Panc1 (cell line): ENCODE data around the gene CGB1.
"Not testable (repeated sequence)": the region's sequence is repeated elsewhere in the genome, so short reads cannot be mapped to it uniquely, and the experiment has no call there.

Experiments used
- CTCF ChIP-seq: fragments of 450-650 bp; IDR thresholded peaks from 2 replicates; pipeline ENCODE4 v1.5.1; 2017; ENCODE audit warnings: mild to moderate bottlenecking
- SIN3A ChIP-seq: IDR thresholded peaks from 2 replicates; pipeline ENCODE4 v1.6.1; 2012; ENCODE audit warnings: low read depth, mild to moderate bottlenecking, low read length, moderate library complexity, borderline replicate concordance; ENCODE audit not compliant: insufficient read depth
- TCF7L2 ChIP-seq: IDR thresholded peaks from 2 replicates; pipeline ENCODE4 v1.6.1; 2011; ENCODE audit warnings: mild to moderate bottlenecking, low read depth, low read length, inconsistent platforms

GRCh38 chr19:49025599-49025998 is 11.1 kb downstream of the CGB1 start:
- not testable (repeated sequence) for TF ChIP-seq CTCF, TCF7L2, SIN3A
